Stimulated activated CD4-positive, alpha-beta T cell treated with anti-CD3 and anti-CD28 coated beads, Interleukin-4, amount 100 ng/mL, for 1 hour (primary cell): Measurements from ENCODE around the gene MORN3.
"Not testable (repeated sequence)": the region's sequence is repeated elsewhere in the genome, so short reads cannot be mapped to it uniquely, and the experiment has no call there.

Experiments
- DNase-seq: peaks from one replicate; pipeline ENCODE4 v3.0.0-alpha.2; 2020

MORN3 gene, protein sequence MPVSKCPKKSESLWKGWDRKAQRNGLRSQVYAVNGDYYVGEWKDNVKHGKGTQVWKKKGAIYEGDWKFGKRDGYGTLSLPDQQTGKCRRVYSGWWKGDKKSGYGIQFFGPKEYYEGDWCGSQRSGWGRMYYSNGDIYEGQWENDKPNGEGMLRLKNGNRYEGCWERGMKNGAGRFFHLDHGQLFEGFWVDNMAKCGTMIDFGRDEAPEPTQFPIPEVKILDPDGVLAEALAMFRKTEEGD

DNA sequence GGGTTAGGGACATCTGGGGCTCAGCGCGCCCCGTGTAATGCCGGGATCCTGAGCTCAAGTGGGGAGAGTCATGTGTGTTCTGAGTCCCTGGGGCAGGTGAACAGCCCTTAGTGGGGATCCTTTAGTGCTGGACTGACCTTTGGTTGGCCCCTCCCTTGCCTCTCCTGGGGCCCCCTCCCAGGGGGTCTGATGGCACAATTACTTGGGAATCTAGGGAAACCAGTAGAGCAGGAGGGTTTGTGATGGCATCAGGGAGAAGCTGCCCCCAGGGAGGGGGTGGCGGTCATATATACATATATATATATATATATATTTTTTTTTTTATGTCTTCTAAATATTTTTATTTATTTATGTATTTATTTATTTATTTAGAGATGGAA, at the start of gene MORN3:
Gene MORN3, minus strand, starts transcription at position 134 of the 380 bp plus-strand sequence. CDS start 171 bp downstream, outside the sequence.
- DNase-seq = no peak

GRCh38 chr12:121718653-121719239, 49.3 kb upstream of the MORN3 start:
- no peak for DNase-seq

DNA sequence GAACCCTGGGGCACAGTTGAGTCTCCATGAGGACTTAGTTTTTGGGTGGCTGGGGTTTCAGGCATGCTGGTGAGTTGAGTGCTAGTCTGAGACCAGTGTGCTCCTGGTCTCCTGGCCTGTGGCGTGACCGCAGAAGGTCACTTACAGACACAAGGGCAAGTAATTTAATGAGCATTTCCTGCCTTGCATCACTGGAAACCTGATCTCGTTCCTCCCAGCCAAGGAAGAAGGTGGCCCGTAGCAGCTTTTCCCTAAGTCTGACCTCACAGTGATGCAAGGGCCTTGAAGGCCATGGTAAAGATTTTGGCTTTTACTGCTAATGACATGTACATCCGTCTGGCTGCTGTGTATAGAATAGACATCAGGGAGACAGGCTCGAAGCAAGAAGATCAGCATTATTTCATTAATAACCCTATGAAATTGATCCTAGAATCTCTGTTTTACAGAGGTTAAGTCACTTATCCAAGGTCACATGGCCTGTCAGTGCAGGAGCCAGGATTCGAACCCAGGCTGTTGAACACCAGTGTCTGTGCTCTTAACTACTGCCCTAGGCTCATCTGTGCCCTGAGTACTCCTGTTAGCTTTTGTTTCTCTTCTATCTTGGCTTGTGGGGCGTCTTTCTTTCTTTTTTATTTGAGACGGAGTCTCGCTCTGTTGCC, 47.7 kb upstream of the MORN3 start:
- no peak for DNase-seq

- DNase-seq = no peak
Observed at GRCh38 chr12:121715862-121716435, 46.5 kb upstream of the MORN3 start.

DNA sequence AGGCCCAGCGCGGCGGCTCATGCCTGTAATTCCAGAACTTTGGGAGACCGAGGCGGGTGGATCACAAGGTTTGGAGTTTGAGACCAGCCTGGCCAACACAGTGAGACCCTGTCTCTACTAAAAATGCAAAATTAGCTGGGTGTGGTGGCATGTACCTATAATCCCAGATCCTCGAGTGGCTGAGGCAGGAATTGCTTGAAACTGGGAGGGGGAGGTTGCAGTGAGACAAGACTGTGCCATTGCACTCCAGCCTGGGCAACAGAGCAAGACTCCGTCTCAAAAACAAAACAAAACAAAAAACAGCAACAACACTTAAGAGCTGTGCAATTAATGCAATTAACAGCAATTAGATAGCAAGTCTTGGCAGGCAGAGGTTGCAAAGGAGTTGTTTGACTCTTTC, 45.6 kb upstream of the MORN3 start:
- not testable (repeated sequence) for DNase-seq

- no peak for DNase-seq
Observed at GRCh38 chr12:121713793-121714192, 44.3 kb upstream of the MORN3 start.

- no peak for DNase-seq
Observed at GRCh38 chr12:121713257-121713777, 43.9 kb upstream of the MORN3 start.

DNA sequence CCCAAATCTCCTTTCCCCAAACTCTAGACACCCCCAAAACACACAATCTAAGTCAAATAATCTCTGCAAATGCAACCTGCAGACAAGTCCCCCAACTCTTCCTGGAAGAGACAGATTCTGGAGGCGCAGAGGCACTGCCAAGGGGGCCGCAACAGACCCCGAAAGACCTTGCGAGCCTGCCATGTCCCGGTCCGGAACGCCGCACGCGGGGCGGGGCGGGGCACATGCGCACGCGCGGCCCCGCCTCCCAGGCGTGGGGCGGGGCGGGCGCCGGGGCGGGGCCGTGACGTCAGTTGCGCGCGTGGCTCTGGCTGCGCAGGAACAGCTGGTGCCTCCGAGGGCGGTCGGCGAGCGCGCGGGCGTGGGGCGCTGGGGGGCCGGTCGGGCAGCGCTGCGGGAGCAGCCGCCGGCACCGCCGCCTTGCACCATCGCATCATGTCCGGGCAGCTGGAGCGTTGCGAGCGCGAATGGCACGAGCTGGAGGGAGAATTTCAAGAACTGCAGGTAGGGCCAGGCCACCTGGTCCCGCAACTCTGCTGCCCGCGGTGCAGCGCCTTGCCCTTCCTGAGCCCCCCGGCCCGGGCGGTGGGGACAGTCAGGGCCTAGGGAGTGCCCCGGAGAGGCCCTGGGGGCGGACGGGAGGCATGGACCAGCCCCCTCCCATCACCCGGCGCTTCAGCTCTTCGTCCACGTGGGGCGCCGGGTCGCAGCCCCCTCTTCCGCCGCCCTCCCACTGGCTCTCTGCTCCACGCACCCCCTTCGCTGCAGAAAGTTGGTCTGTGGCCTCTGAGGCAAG, 43.2 kb upstream of the MORN3 start, which contains the start of gene TMEM120B:
Gene TMEM120B, plus strand, starts transcription at position 292 of the 796 bp plus-strand sequence. Its CDS starts 144 bp downstream, at position 436.
- DNase-seq = peak; percentile 83

GRCh38 chr12:121712190-121712460, 42.7 kb upstream of the MORN3 start:
- peak; percentile 10 for DNase-seq

- no peak for DNase-seq
Observed at GRCh38 chr12:121711361-121712189, 42.1 kb upstream of the MORN3 start.

- no peak for DNase-seq
Observed at GRCh38 chr12:121709478-121709961, 40.1 kb upstream of the MORN3 start.

DNA sequence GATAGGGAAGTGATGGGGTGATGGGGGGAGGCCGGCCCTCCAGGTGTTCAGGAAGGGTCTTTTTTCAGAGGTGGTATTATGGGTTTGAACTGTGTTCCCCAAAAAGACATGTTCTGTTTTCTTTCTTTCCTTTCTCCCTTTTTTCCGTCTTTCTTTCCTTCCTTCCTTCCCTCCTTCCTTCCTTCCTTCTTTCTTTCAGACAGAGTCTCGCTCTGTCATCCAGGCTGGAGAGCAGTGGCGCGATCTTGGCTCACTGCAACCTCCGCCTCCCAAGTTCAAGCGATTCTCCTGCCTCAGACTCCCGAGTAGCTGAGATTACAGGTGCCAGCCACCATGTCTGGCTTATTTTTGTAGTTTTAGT, 39.6 kb upstream of the MORN3 start:
- DNase-seq = not testable (repeated sequence)

- DNase-seq = no peak
Observed at GRCh38 chr12:121708313-121709063, 39.0 kb upstream of the MORN3 start.

- no peak for DNase-seq
Observed at GRCh38 chr12:121705514-121705913, 36.1 kb upstream of the MORN3 start.

DNA sequence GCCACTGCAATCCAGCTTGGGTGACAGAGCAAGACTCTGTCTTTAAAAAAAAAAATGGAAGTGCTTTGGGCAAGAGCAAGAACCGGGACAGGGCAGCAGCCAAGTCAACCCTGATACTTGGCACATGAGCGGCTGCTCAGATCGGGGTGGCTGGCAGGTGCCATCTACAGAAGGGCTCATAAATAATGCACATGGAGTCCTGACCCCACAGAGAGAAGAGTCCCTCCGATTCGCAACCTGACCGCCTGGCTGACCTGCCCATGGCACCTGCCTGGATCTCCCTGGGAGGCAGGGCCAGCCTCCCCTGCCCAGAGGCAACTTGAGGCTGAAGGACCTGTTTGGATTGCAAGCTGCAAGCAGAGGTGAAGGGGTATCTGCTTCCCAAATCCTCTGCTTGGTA, 33.5 kb upstream of the MORN3 start:
- no peak for DNase-seq

- no peak for DNase-seq
Observed at GRCh38 chr12:121701667-121702277, 32.3 kb upstream of the MORN3 start.

- not testable (repeated sequence) for DNase-seq
Observed at GRCh38 chr12:121697861-121698260, 28.4 kb upstream of the MORN3 start.

GRCh38 chr12:121697093-121697698, 27.7 kb upstream of the MORN3 start:
- DNase-seq = no peak

- no peak for DNase-seq
Observed at GRCh38 chr12:121693155-121693687, 23.8 kb upstream of the MORN3 start.

- DNase-seq = not testable (repeated sequence)
Observed at GRCh38 chr12:121692744-121693143, 23.3 kb upstream of the MORN3 start.
